ENCODE results near the gene C9orf152. TPM values are rescaled to one million over a fixed set of nuclear protein-coding genes. Genes with fewer than 3 reads are reported as not detected.

Gene C9orf152
- polyA plus RNA-seq, 1 donor from 2014 or later, result not detected

- H3K36me3 ChIP-seq (ENCODE audit: insufficient read depth, low read length), result peaks cover 9% of the 10 kb centered on the region
- H3K4me2 ChIP-seq (ENCODE audit: low read length), result no peak overlapping the region
- H3F3A ChIP-seq (ENCODE audit: insufficient read depth, low read length, poor library complexity, severe bottlenecking), result no peaks in the 10 kb centered on the region
- no peak overlapping the region for H3K9ac ChIP-seq (ENCODE audit: low read length)
- H3K27me3 ChIP-seq (ENCODE audit: insufficient read depth, low read depth, low read length), result no peaks in the 10 kb centered on the region
- no peak overlapping the region for H3K4me3 ChIP-seq (ENCODE audit: low read length)
- H3K79me2 ChIP-seq (replicated peaks; ENCODE audit: insufficient read depth, low read length), result no peaks in the 10 kb centered on the region
- no peak overlapping the region for H3K27ac ChIP-seq (ENCODE audit: low read length)
- no peaks in the 10 kb centered on the region for H3K9me2 ChIP-seq (ENCODE audit: insufficient read depth, low read length)
- no peaks in the 10 kb centered on the region for H4K20me1 ChIP-seq (ENCODE audit: insufficient read depth)
- no peak for TF ChIP-seq CTCF (IDR thresholded peaks at IDR 0.05; ENCODE audit: poor library complexity, severe bottlenecking)
- TF ChIP-seq EZH2 (IDR thresholded peaks at IDR 0.05; ENCODE audit: borderline replicate concordance, insufficient read depth, low read length, poor library complexity, severe bottlenecking), result no peak
- no peak for TF ChIP-seq POLR2AphosphoS5 (IDR thresholded peaks at IDR 0.05)
- no peak for TF ChIP-seq SMC3 (conservative IDR thresholded peaks at IDR 0.05; ENCODE audit: poor library complexity)
- no peak for TF ChIP-seq TAF1 (IDR thresholded peaks at IDR 0.05; ENCODE audit: low read depth)
- TF ChIP-seq REST (IDR thresholded peaks at IDR 0.05; ENCODE audit: borderline replicate concordance), result no peak
- TF ChIP-seq RAD21 (conservative IDR thresholded peaks at IDR 0.05), result no peak
- no peak for TF ChIP-seq MXI1 (conservative IDR thresholded peaks at IDR 0.05; ENCODE audit: poor library complexity, severe bottlenecking)
- TF ChIP-seq EP300 (conservative IDR thresholded peaks at IDR 0.05; ENCODE audit: poor library complexity, severe bottlenecking), result no peak
- H3K9me3 ChIP-seq (ENCODE audit: low read length), result no peaks in the 10 kb centered on the region
- H2AFZ ChIP-seq (ENCODE audit: low read depth, low read length), result no peak overlapping the region
These were observed 33.9 kb upstream of the C9orf152 start for GRCh38 chr9:110241858-110242321.

GRCh38 chr9:110241260-110241857 lies 33.4 kb upstream of the C9orf152 start:
- H3K27ac ChIP-seq (ENCODE audit: low read length), result no peak overlapping the region
- no peaks in the 10 kb centered on the region for H3F3A ChIP-seq (ENCODE audit: insufficient read depth, low read length, poor library complexity, severe bottlenecking)
- H3K9me2 ChIP-seq (ENCODE audit: insufficient read depth, low read length), result no peaks in the 10 kb centered on the region
- H3K36me3 ChIP-seq (ENCODE audit: insufficient read depth, low read length), result peaks cover 9% of the 10 kb centered on the region
- H3K4me3 ChIP-seq (ENCODE audit: low read length), result no peak overlapping the region
- no peak overlapping the region for H3K9ac ChIP-seq (ENCODE audit: low read length)
- H3K9me3 ChIP-seq (ENCODE audit: low read length), result no peaks in the 10 kb centered on the region
- H3K79me2 ChIP-seq (replicated peaks; ENCODE audit: insufficient read depth, low read length), result no peaks in the 10 kb centered on the region
- H3K27me3 ChIP-seq (ENCODE audit: insufficient read depth, low read depth, low read length), result no peaks in the 10 kb centered on the region
- H2AFZ ChIP-seq (ENCODE audit: low read depth, low read length), result no peak overlapping the region
- no peak overlapping the region for H3K4me2 ChIP-seq (ENCODE audit: low read length)
- no peaks in the 10 kb centered on the region for H4K20me1 ChIP-seq (ENCODE audit: insufficient read depth)
- TF ChIP-seq CTCF (IDR thresholded peaks at IDR 0.05; ENCODE audit: poor library complexity, severe bottlenecking) (no peak), POLR2AphosphoS5 (IDR thresholded peaks at IDR 0.05) (no peak), RAD21 (conservative IDR thresholded peaks at IDR 0.05) (no peak), MXI1 (conservative IDR thresholded peaks at IDR 0.05; ENCODE audit: poor library complexity, severe bottlenecking) (no peak), REST (IDR thresholded peaks at IDR 0.05; ENCODE audit: borderline replicate concordance) (no peak), EZH2 (IDR thresholded peaks at IDR 0.05; ENCODE audit: borderline replicate concordance, insufficient read depth, low read length, poor library complexity, severe bottlenecking) (no peak), SMC3 (conservative IDR thresholded peaks at IDR 0.05; ENCODE audit: poor library complexity) (no peak), EP300 (conservative IDR thresholded peaks at IDR 0.05; ENCODE audit: poor library complexity, severe bottlenecking) (no peak), TAF1 (IDR thresholded peaks at IDR 0.05; ENCODE audit: low read depth) (no peak)
